GM12864 (cell line): Measurements from ENCODE around the gene GTF2A1L.

Experiments used
- DNase-seq: peaks from one replicate; pipeline ENCODE4 v3.0.0-alpha.2; 2011; ENCODE audit warnings: low read depth
- H3K4me3 ChIP-seq: 2 replicates; pipeline ENCODE4 v1.5.1; 2011; ENCODE audit warnings: mild to moderate bottlenecking, low read depth, low read length, control low read depth
- TF ChIP-seq, protein P1 (sequence below): IDR thresholded peaks from 2 replicates; pipeline ENCODE4 v1.5.1; 2011; ENCODE audit warnings: low read depth, mild to moderate bottlenecking, moderate library complexity, low read length, control low read depth, inconsistent platforms; ENCODE audit errors: missing control alignments

The GTF2A1L gene

DNA sequence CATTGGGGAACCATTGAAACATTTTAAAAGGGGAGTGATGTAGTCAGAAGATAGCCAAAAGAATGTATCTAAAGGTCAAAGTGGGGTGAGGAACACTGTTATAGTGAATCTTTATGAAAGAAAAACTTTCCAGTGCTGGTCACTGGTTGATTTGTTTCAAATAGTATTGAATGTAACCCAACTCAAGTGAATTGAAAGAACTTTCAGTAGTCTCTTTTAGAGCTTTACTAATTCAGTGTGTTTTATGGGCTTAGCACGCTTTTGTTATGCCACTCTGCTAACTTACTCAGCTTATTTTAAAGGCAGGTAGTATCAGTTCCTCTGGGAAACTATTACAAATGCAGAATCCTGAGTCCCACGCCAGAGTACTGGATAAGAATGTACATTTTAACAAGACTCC is 57.3 kb downstream of the GTF2A1L start:
- TF ChIP-seq, protein P1, sequence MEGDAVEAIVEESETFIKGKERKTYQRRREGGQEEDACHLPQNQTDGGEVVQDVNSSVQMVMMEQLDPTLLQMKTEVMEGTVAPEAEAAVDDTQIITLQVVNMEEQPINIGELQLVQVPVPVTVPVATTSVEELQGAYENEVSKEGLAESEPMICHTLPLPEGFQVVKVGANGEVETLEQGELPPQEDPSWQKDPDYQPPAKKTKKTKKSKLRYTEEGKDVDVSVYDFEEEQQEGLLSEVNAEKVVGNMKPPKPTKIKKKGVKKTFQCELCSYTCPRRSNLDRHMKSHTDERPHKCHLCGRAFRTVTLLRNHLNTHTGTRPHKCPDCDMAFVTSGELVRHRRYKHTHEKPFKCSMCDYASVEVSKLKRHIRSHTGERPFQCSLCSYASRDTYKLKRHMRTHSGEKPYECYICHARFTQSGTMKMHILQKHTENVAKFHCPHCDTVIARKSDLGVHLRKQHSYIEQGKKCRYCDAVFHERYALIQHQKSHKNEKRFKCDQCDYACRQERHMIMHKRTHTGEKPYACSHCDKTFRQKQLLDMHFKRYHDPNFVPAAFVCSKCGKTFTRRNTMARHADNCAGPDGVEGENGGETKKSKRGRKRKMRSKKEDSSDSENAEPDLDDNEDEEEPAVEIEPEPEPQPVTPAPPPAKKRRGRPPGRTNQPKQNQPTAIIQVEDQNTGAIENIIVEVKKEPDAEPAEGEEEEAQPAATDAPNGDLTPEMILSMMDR, result no peak
- H3K4me3 ChIP-seq, result no peak overlapping the region
- no peak for DNase-seq

DNA sequence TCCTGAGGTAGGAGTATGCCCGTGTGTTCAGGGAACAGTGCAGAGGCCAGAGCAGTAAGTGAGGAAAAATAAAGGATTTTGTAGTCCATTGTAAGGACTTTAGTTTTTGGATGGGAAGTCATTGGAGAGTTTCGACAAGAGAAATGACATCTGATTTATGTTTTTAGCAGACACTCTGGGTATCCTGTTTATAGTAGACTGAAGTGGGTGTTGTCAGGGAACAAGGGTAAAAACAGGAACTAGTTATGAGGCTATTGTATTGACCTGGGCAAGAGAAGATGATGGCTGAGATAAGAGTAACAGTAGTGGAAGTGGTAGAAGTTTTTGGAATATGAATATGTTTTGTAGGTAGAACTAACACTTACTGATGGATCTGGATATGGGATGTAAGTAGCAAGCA is 59.8 kb downstream of the GTF2A1L start:
- no peak overlapping the region for H3K4me3 ChIP-seq
- TF ChIP-seq, protein P1, result no peak
- no peak for DNase-seq

DNA sequence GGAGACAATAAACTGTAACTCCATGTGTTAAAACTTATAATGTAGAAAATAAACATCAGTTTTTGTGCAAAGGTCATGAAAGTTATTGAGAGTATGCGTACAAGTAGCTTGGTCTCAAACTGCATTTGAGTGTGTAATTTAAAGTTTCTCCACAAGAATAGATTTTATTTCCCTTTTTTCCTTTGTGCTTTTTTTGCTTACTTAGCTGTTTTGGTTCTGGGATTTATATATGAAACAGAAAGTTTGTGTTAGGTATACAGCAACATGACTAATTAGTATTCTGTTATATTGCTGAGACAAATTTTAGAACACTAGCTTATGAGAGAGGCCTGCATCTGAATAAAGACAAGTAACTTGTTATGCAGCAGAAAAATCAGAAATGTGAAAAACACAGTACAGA is 67.5 kb downstream of the GTF2A1L start:
- no peak overlapping the region for H3K4me3 ChIP-seq
- DNase-seq, result no peak
- TF ChIP-seq, protein P1, result no peak

DNA sequence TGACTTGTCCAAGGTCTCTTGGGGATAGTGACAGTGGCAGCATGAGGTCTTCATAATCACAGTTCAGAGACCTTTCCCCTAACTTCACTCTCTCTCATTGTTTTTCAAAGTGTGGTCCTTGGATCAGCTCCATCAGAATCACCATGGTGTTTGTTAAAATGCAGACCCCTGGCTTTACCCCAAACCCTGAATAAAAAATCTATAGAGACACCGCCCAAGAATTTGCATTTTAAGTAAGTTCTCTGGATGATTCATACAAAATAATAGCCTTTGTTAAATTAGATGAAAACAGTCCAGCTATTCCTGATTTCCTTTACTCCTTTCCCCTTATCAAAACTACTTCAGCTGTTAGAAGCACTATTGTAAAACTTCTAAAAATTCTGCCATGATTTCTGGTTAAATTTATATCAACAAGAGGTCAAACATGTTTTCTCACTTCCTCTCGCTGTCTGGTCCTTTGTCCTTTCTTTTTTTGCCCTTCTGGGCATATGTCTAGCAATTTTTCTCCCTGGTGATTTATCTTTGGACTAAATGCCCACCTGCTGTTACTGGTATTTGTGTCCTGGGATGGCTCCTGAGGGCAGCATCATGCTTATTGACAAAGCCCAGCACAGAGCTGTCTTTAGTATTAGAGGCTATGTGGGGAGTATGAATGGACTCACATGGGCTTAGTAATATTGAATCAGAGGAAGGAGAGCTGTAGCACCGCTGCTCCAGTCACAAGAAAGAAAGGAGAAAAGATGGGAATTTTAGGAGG is 74.5 kb downstream of the GTF2A1L start:
- no peak overlapping the region for H3K4me3 ChIP-seq
- DNase-seq, result no peak

DNA sequence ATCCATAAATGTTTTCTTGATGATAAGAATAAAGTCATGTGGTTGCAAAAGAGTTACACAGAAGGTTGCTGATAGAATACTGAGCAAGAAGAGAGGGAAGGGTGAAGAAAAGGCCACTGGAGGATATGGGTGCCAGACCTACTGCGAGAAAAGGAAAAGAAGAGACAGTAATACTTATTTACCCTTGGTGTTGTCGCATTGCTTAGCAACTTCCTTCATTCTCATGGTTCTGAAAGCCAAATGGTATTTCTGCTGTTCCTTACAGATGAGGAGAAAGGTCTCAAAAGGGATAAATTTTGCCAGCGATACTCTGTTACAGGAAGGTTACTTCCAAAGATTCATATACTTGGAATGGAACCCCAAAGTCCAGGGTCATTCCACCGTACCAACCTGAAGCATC is 75.4 kb downstream of the GTF2A1L start:
- no peak for DNase-seq
- no peak overlapping the region for H3K4me3 ChIP-seq
- TF ChIP-seq, protein P1, result no peak

More for the DNA sequence above, 74.5 kb downstream of the GTF2A1L start:
- TF ChIP-seq, protein P1, result no peak

DNA sequence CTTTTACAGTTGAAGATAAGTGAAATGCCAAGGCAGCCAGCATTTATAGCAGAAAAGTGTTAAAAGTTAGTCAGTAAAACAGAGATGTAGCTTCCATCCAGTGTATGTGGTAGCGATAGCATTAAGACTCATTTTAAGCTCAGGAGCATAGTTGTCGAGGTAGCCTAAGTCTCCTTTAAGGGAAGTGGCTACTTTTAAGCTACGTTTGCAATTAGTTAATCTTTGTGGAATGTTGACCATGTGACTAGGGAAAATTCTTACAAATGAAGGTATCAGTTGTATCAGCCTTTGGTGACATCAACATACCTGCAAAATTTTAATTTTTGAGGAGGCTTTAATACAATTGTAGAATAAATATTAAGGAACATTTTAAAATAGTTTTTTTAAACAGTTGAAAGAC is 76.0 kb downstream of the GTF2A1L start:
- no peak overlapping the region for H3K4me3 ChIP-seq
- TF ChIP-seq, protein P1, result no peak
- DNase-seq, result no peak

DNA sequence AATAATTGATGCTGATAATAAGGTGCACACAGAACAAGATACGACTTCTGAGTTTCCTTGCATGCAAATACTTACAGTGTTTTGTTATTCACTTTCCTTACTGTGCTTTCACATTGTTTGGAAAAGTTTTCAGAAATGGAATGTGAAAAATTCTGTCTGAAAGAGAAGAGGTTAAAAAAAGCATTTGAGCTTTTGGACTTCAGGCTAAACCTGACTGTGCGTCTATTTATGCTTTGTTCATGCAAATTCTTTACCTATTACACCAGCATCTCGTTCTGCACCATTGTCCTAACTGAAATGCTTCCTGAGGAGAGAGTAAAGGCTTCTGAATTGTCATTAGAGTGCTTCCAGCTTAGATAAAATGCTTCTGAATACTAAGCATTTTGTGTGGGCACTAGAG is 76.5 kb downstream of the GTF2A1L start:
- DNase-seq, result no peak
- TF ChIP-seq, protein P1, result no peak
- no peak overlapping the region for H3K4me3 ChIP-seq
